GM23248 (cell line): Measurements from ENCODE around the gene SCMH1.

Experiments
- EZH2 ChIP-seq: fragments of 200-600 bp; sonication (generic); IDR thresholded peaks from 2 replicates; pipeline ENCODE4 v1.6.1; 2018; ENCODE audit warnings: antibody characterized with exemption, mild to moderate bottlenecking; ENCODE audit not compliant: insufficient read depth, poor library complexity, severe bottlenecking
- EZH2phosphoT487 ChIP-seq: fragments of 200-600 bp; sonication (generic); IDR thresholded peaks from 2 replicates; pipeline ENCODE4 v1.6.1; 2018; ENCODE audit warnings: antibody characterized with exemption, moderate library complexity, mild to moderate bottlenecking, low read depth; ENCODE audit not compliant: insufficient read depth

- TF ChIP-seq EZH2 = no peak
- TF ChIP-seq EZH2phosphoT487 = no peak
Measured at GRCh38 chr1:41110286-41110685, 131.8 kb downstream of the SCMH1 start.
